ENCODE results near the gene HIVEP3. TPM values are rescaled to one million over a fixed set of nuclear protein-coding genes. Genes with fewer than 3 reads are reported as not detected.
"Not testable (repeated sequence)": the region's sequence is repeated elsewhere in the genome, so short reads cannot be mapped to it uniquely, and the experiment has no call there.

Gene HIVEP3
- total RNA-seq, 4 donors from 2014 or later: 3.2 to 11.0 (median 4.2) TPM

- Histone ChIP-seq H3K27me3 (no peaks in the 10 kb centered on the region), H3K36me3 (no peaks in the 10 kb centered on the region), H3K4me3 (no peak overlapping the region), H3K27ac (no peak overlapping the region), H3K4me1 (peaks cover 0 to 44% (median 10%) of the 10 kb centered on the region in 3 donors), H3K9me3 (no peaks in the 10 kb centered on the region)
- DNase-seq: no peak
- intact Hi-C loops (cut with DNase I): no loop called here
- 34 to 39% methylated on average over 9 of the region's 9 CpGs for WGBS, 2 donors
- no peak for TF ChIP-seq POLR2A (IDR thresholded peaks at IDR 0.05)
- TF ChIP-seq, protein P1, sequence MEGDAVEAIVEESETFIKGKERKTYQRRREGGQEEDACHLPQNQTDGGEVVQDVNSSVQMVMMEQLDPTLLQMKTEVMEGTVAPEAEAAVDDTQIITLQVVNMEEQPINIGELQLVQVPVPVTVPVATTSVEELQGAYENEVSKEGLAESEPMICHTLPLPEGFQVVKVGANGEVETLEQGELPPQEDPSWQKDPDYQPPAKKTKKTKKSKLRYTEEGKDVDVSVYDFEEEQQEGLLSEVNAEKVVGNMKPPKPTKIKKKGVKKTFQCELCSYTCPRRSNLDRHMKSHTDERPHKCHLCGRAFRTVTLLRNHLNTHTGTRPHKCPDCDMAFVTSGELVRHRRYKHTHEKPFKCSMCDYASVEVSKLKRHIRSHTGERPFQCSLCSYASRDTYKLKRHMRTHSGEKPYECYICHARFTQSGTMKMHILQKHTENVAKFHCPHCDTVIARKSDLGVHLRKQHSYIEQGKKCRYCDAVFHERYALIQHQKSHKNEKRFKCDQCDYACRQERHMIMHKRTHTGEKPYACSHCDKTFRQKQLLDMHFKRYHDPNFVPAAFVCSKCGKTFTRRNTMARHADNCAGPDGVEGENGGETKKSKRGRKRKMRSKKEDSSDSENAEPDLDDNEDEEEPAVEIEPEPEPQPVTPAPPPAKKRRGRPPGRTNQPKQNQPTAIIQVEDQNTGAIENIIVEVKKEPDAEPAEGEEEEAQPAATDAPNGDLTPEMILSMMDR (IDR thresholded peaks at IDR 0.05): no peak
Measured at GRCh38 chr1:41955461-41956159, 36.9 kb upstream of the HIVEP3 start.

DNA sequence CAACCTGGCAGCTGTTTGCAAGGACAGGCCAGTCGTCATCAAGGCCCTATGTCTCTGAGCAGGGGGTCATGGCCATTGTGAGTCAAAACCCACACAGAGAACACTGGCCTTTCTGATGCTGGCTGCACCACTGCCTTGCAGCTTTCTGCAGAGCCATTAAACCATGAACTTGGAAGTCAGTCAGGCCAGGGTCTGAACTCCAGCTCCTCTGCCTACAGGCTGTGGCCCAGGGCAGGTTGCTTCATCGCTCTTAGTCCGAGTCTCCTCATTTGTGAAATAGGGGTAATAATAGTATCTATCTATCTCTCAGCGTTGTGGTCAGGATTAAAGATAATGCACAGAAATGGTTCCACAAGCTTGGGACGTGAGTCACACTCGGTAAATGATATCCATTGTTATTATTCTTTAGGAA is 35.8 kb upstream of the HIVEP3 start:
- Histone ChIP-seq H3K36me3 (no peaks in the 10 kb centered on the region), H3K27ac (no peak overlapping the region), H3K9me3 (no peaks in the 10 kb centered on the region), H3K4me3 (no peak overlapping the region), H3K4me1 (peaks cover 0 to 44% (median 10%) of the 10 kb centered on the region in 3 donors), H3K27me3 (no peaks in the 10 kb centered on the region)
- WGBS, 2 donors: 48 to 61% methylated on average over 6 of the region's 6 CpGs
- no peak for DNase-seq
- intact Hi-C loops (cut with DNase I): no loop called here
- TF ChIP-seq, protein P1 (IDR thresholded peaks at IDR 0.05): no peak
- no peak for TF ChIP-seq POLR2A (IDR thresholded peaks at IDR 0.05)

DNA sequence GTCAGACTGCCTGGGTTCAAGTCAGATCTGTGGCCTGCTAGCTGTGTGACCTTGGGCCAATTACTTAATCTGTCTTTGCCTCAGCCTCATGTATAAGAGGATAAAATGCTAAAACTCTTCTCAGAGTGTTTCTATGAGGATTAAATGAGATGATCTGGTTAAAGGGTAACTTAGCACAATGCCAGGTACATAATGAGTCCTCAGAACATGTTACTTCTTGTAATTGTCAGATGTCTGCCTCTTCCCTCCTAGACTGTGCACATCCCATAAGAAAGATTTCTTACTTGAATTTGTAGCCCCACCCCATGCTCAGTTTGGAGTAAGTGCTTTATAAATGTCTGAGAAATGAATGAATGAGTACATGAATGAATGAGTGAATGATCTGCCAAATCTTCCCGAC is 34.6 kb upstream of the HIVEP3 start:
- WGBS, 2 donors: 28 to 65% methylated on average over 1 of the region's 1 CpG
- no peaks in the 10 kb centered on the region for H3K36me3 ChIP-seq
- no peak for TF ChIP-seq POLR2A (IDR thresholded peaks at IDR 0.05)
- TF ChIP-seq, protein P1 (IDR thresholded peaks at IDR 0.05): no peak
- intact Hi-C loops (cut with DNase I): no loop called here
- H3K9me3 ChIP-seq: no peaks in the 10 kb centered on the region
- peaks cover 0 to 43% (median 10%) of the 10 kb centered on the region in 3 donors for H3K4me1 ChIP-seq
- DNase-seq: no peak
- no peaks in the 10 kb centered on the region for H3K27me3 ChIP-seq
- H3K27ac ChIP-seq: no peak overlapping the region
- no peak overlapping the region for H3K4me3 ChIP-seq

DNA sequence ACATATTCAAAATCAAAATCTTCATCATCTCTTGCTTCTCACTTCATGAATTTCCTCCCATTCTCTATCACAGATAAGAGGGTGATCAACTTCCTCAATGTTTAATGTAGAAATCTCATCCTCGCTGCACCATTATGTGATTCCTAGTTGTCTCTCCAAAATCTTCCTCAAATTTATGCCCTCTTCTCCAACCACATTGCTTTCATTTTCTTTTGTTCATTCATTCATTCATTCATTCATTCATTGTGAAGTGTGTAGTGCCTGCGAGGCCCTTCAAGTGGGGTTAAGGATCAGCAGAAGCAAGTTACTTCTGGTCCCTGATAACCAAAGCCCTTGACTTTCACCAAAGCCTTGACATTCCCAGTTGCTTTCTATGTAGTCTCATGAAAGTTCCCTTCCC is 33.5 kb upstream of the HIVEP3 start:
- Histone ChIP-seq H3K36me3 (no peaks in the 10 kb centered on the region), H3K27me3 (no peaks in the 10 kb centered on the region), H3K9me3 (no peaks in the 10 kb centered on the region), H3K27ac (no peak overlapping the region), H3K4me3 (no peak overlapping the region), H3K4me1 (peaks cover 0 to 34% (median 10%) of the 10 kb centered on the region in 3 donors)
- DNase-seq: no peak
- intact Hi-C loops (cut with DNase I): no loop called here
- TF ChIP-seq POLR2A (IDR thresholded peaks at IDR 0.05): no peak
- WGBS, 2 donors: 87 to 97% methylated on average over 2 of the region's 2 CpGs

GRCh38 chr1:41951492-41951891 is 32.8 kb upstream of the HIVEP3 start:
- H3K9me3 ChIP-seq; H3K36me3 ChIP-seq; H3K27me3 ChIP-seq; intact Hi-C loops (cut with DNase I); H3K4me3 ChIP-seq; H3K27ac ChIP-seq; DNase-seq: not testable (repeated sequence)
- H3K4me1 ChIP-seq: peaks cover 0 to 32% (median 10%) of the 10 kb centered on the region in 3 donors
- 58 to 81% methylated on average over 2 to 3 of the region's 3 CpGs for WGBS, 2 donors

DNA sequence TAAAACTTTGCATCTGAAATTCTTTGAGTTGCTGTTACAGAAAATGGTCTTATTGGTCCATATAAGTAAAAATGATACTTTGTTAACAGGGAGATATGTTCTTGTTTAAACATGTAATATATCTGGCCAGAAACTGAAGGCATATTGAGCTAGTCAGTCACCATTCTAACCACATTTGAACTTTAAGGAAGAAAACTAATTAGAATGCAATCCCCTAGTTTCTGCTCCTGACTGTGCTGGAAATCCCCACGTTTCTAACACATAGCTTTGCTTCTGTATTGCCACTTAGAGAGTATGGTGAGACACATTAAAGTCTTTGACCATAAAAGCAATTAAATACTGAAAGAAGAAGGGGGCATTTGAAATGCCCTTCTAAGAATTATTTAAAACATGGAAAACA is 32.1 kb upstream of the HIVEP3 start:
- intact Hi-C loops (cut with DNase I): no loop called here
- Histone ChIP-seq H3K4me3 (no peak overlapping the region), H3K4me1 (peaks cover 0 to 28% (median 9%) of the 10 kb centered on the region in 3 donors), H3K9me3 (no peaks in the 10 kb centered on the region), H3K27me3 (no peaks in the 10 kb centered on the region), H3K27ac (no peak overlapping the region), H3K36me3 (no peaks in the 10 kb centered on the region)
- DNase-seq: no peak
- WGBS, 2 donors: 17 to 35% methylated on average over 1 of the region's 1 CpG
- no peak for TF ChIP-seq POLR2A (IDR thresholded peaks at IDR 0.05)
- TF ChIP-seq, protein P1 (IDR thresholded peaks at IDR 0.05): no peak

DNA sequence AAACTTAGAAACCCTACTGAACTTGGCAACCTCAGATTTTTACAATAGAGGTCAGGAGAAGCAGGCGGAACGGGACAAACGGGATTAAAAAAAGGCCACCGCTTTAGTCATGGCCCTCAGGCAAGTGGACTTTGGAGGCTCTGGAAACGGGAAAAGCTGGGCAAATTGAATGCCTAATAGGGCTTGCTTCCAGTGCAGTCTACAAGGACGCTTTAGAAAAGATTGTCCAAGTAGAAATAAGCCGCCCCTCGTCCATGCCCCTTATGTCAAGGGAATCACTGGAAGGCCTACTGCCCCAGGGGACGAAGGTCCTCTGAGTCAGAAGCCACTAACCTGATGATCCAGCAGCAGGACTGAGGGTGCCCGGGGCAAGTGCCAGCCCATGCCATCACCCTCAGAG is 27.2 kb upstream of the HIVEP3 start:
- H3K4me1 ChIP-seq, DNase-seq: not testable (repeated sequence)

More for the DNA sequence above, 27.2 kb upstream of the HIVEP3 start:
- H3K4me3 ChIP-seq; H3K9me3 ChIP-seq; H3K27ac ChIP-seq; H3K27me3 ChIP-seq; intact Hi-C loops (cut with DNase I); H3K36me3 ChIP-seq: not testable (repeated sequence)
- 56 to 71% methylated on average over 8 to 9 of the region's 10 CpGs for WGBS, 2 donors

All from esophagus squamous epithelium (tissue), 5 donors.